Measurements from ENCODE around the gene PVALB.

Gene PVALB

GRCh38 chr22:36811094-36811800 lies 5.6 kb downstream of the PVALB start:
- DNase-seq, result no peak

- no peak for DNase-seq
These were observed 7.5 kb downstream of the PVALB start for GRCh38 chr22:36809351-36809750.

GRCh38 chr22:36808721-36809344 lies 8.0 kb downstream of the PVALB start:
- no peak for DNase-seq

GRCh38 chr22:36807627-36808026 lies 9.2 kb downstream of the PVALB start:
- DNase-seq, result no peak

GRCh38 chr22:36806835-36807234 lies 10.0 kb downstream of the PVALB start:
- DNase-seq, result peak; percentile 66

GRCh38 chr22:36803358-36803757 lies 13.5 kb downstream of the PVALB start:
- no peak for DNase-seq

- DNase-seq, result no peak
These were observed 18.2 kb downstream of the PVALB start for GRCh38 chr22:36798674-36799066.

- no peak for DNase-seq
These were observed 18.7 kb downstream of the PVALB start for GRCh38 chr22:36797911-36798673.

- DNase-seq, result no peak
These were observed 19.5 kb downstream of the PVALB start for GRCh38 chr22:36797374-36797773.

- DNase-seq, result no peak
These were observed 20.2 kb downstream of the PVALB start for GRCh38 chr22:36796552-36797175.

GRCh38 chr22:36795633-36796032 lies 21.2 kb downstream of the PVALB start:
- no peak for DNase-seq

- DNase-seq, result peak; percentile 34
These were observed 26.2 kb downstream of the PVALB start for GRCh38 chr22:36790648-36791047.

- DNase-seq, result no peak
These were observed 29.4 kb downstream of the PVALB start for GRCh38 chr22:36787204-36787988.

GRCh38 chr22:36783743-36784142 lies 33.1 kb downstream of the PVALB start:
- DNase-seq, result no peak

- DNase-seq, result peak; percentile 77
These were observed 34.9 kb downstream of the PVALB start for GRCh38 chr22:36781656-36782627.

- no peak for DNase-seq
These were observed 38.8 kb downstream of the PVALB start for GRCh38 chr22:36778020-36778419.

- DNase-seq, result no peak
These were observed 40.1 kb downstream of the PVALB start for GRCh38 chr22:36776722-36777121.

GRCh38 chr22:36775964-36776669 lies 40.7 kb downstream of the PVALB start, which contains the start of gene IFT27:
IFT27 (minus strand) TSS chr22:36776119; CDS start chr22:36775707, 412 bp downstream.
- peak; percentile 100 for DNase-seq

GRCh38 chr22:36775586-36775963 lies 41.3 kb downstream of the PVALB start:
- DNase-seq, result no peak

- peak; percentile 76 for DNase-seq
These were observed 42.9 kb downstream of the PVALB start for GRCh38 chr22:36773935-36774334.

- DNase-seq, result no peak
These were observed 44.4 kb downstream of the PVALB start for GRCh38 chr22:36772451-36772850.

Measured in inflammatory macrophage treated with lipopolysaccharide for 4 hours (primary cell).